H9 (cell line): Measurements from ENCODE around the gene RTTN. TPM values are rescaled to one million over a fixed set of nuclear protein-coding genes. Genes with fewer than 3 reads are reported as not detected.
A peak's percentile ranks its signal among the peaks of the same experiment; 100 is the strongest.

ENCODE experiments used
- DNase-seq: peaks from one replicate; pipeline ENCODE4 v3.0.0-alpha.2; 2017
- H2AFZ ChIP-seq: one replicate; pipeline ENCODE4 v1.6.1; 2013; ENCODE audit warnings: mild to moderate bottlenecking, low read length, control low read depth, moderate library complexity
- H2AK5ac ChIP-seq: 2 replicates; pipeline ENCODE4 v1.6.1; 2013; ENCODE audit warnings: low read length, control low read depth, mixed read lengths; ENCODE audit not compliant: insufficient read length
- H2BK120ac ChIP-seq: one replicate; pipeline ENCODE4 v1.6.1; 2013; ENCODE audit warnings: low read depth, mild to moderate bottlenecking, low read length, control low read depth, inconsistent platforms; ENCODE audit not compliant: poor library complexity, severe bottlenecking
- H2BK12ac ChIP-seq: 2 replicates; pipeline ENCODE4 v1.6.1; 2013; ENCODE audit warnings: low read length, control low read depth, mixed read lengths, low read depth; ENCODE audit not compliant: insufficient read length
- H2BK15ac ChIP-seq: 2 replicates; pipeline ENCODE4 v1.6.1; 2013; ENCODE audit warnings: low read depth, low read length, control low read depth
- H2BK20ac ChIP-seq: one replicate; pipeline ENCODE4 v1.6.1; 2013; ENCODE audit warnings: low read depth, mild to moderate bottlenecking, low read length, control low read depth, inconsistent platforms; ENCODE audit not compliant: poor library complexity, severe bottlenecking
- H2BK5ac ChIP-seq: 2 replicates; pipeline ENCODE4 v1.6.1; 2013; ENCODE audit warnings: low read length, control low read depth, mixed read lengths; ENCODE audit not compliant: insufficient read length
- H3K14ac ChIP-seq: 2 replicates; pipeline ENCODE4 v1.6.1; 2013; ENCODE audit warnings: low read length, control low read depth; ENCODE audit not compliant: insufficient read depth
- H3K18ac ChIP-seq: 2 replicates; pipeline ENCODE4 v1.6.1; 2013; ENCODE audit warnings: low read depth, mild to moderate bottlenecking, mixed read lengths, low read length, control low read depth; ENCODE audit not compliant: insufficient read length
- H3K23ac ChIP-seq: 2 replicates; pipeline ENCODE4 v1.6.1; 2013; ENCODE audit warnings: low read length, control low read depth, mixed read lengths, low read depth; ENCODE audit not compliant: insufficient read length
- H3K23me2 ChIP-seq: 2 replicates; pipeline ENCODE4 v1.6.1; 2013; ENCODE audit warnings: low read depth, mild to moderate bottlenecking, mixed read lengths, low read length, control low read depth; ENCODE audit not compliant: insufficient read length, poor library complexity, severe bottlenecking
- H3K27ac ChIP-seq: 2 replicates; pipeline ENCODE4 v1.5.1; 2013; ENCODE audit warnings: low read length, control low read depth, mixed read lengths, low read depth; ENCODE audit not compliant: insufficient read length
- H3K27me3 ChIP-seq: 2 replicates; pipeline ENCODE4 v1.6.1; 2013; ENCODE audit warnings: low read length, control low read depth, inconsistent platforms; ENCODE audit not compliant: insufficient read depth
- H3K4ac ChIP-seq: 2 replicates; pipeline ENCODE4 v1.6.1; 2013; ENCODE audit warnings: low read depth, mild to moderate bottlenecking, control low read depth, inconsistent platforms, low read length, moderate library complexity
- H3K4me1 ChIP-seq: 2 replicates; pipeline ENCODE4 v1.6.1; 2013; ENCODE audit warnings: low read length, control low read depth, inconsistent platforms; ENCODE audit not compliant: insufficient read depth
- H3K4me2 ChIP-seq: 2 replicates; pipeline ENCODE4 v1.6.1; 2013; ENCODE audit warnings: low read length, control low read depth, mixed read lengths; ENCODE audit not compliant: insufficient read length, insufficient read depth
- H3K56ac ChIP-seq: 2 replicates; pipeline ENCODE4 v1.6.1; 2013; ENCODE audit warnings: low read depth, mild to moderate bottlenecking, mixed read lengths, low read length, control low read depth; ENCODE audit not compliant: insufficient read length
- H3K79me1 ChIP-seq: 2 replicates; pipeline ENCODE4 v1.6.1; 2013; ENCODE audit warnings: low read depth, mild to moderate bottlenecking, moderate library complexity, low read length, control low read depth, inconsistent platforms; ENCODE audit not compliant: insufficient read depth, poor library complexity, severe bottlenecking
- H3K79me2 ChIP-seq: 2 replicates; pipeline ENCODE4 v1.6.1; 2013; ENCODE audit warnings: low read length, control low read depth, inconsistent platforms; ENCODE audit not compliant: insufficient read depth
- H3K9ac ChIP-seq: 2 replicates; pipeline ENCODE4 v1.6.1; 2013; ENCODE audit warnings: low read length, control low read depth, mixed read lengths; ENCODE audit not compliant: insufficient read length; ENCODE audit errors: extremely low read depth
- H3K9me3 ChIP-seq: one replicate; pipeline ENCODE4 v1.6.1; 2013; ENCODE audit warnings: low read depth, low read length, inconsistent platforms; ENCODE audit not compliant: control insufficient read depth
- H3T11ph ChIP-seq: one replicate; pipeline ENCODE4 v1.6.1; 2013; ENCODE audit warnings: mild to moderate bottlenecking, low read length, control low read depth, inconsistent platforms
- H4K20me1 ChIP-seq: one replicate; pipeline ENCODE4 v1.6.1; 2013; ENCODE audit not compliant: control insufficient read depth, insufficient read length, insufficient read depth
- H4K5ac ChIP-seq: 2 replicates; pipeline ENCODE4 v1.6.1; 2013; ENCODE audit warnings: low read depth, mild to moderate bottlenecking, mixed read lengths, low read length, control low read depth; ENCODE audit not compliant: insufficient read length
- H4K8ac ChIP-seq: replicated peaks from 2 replicates; pipeline ENCODE4 v1.6.1; 2013; ENCODE audit warnings: low read length, control low read depth, mixed read lengths, low read depth; ENCODE audit not compliant: insufficient read length
- H4K91ac ChIP-seq: 2 replicates; pipeline ENCODE4 v1.6.1; 2013; ENCODE audit warnings: low read depth, mild to moderate bottlenecking, moderate library complexity, mixed read lengths, low read length, control low read depth; ENCODE audit not compliant: insufficient read length
- H3K27ac Mint-ChIP-seq, 3 experiments: 2 replicates in 2 of 3; 3 replicates in 1 of 3; pipeline ENCODE4 v1.8.0; 2020 to 2021; ENCODE audit warnings: mixed read lengths in 3 of 3, mild to moderate bottlenecking in 1 of 3, moderate library complexity in 1 of 3
- H3K27me3 Mint-ChIP-seq: 2 replicates; pipeline ENCODE4 v1.8.0; 2021; ENCODE audit warnings: low read depth, mild to moderate bottlenecking, moderate library complexity, mixed read lengths
- H3K36me3 Mint-ChIP-seq, 3 experiments: 2 replicates in 2 of 3; 3 replicates in 1 of 3; pipeline ENCODE4 v1.8.0; 2020 to 2021; ENCODE audit warnings: low read depth in 3 of 3, mixed read lengths in 3 of 3; ENCODE audit not compliant: insufficient read depth in 1 of 3
- H3K4me1 Mint-ChIP-seq, 2 experiments: 2 replicates each; pipeline ENCODE4 v1.8.0; 2020; ENCODE audit warnings: mixed read lengths in 2 of 2
- H3K4me3 Mint-ChIP-seq, 2 experiments: 2 replicates in 1 of 2; 3 replicates in 1 of 2; pipeline ENCODE4 v1.8.0; 2020 to 2021; ENCODE audit warnings: mild to moderate bottlenecking in 2 of 2, mixed read lengths in 2 of 2, moderate library complexity in 1 of 2
- H3K9me3 Mint-ChIP-seq, 2 experiments: 2 replicates in 1 of 2; 3 replicates in 1 of 2; pipeline ENCODE4 v1.8.0; 2020; ENCODE audit warnings: mild to moderate bottlenecking in 2 of 2, mixed read lengths in 2 of 2, moderate library complexity in 1 of 2
- WGBS: extraction: QIAGEN DNeasy Blood & Tissue Kit; methylation state at CpG from one replicate; pipeline ENCODE4 v1.1.7; 2013; ENCODE audit warnings: missing lambda C conversion rate, low lambda C conversion rate, mixed read lengths; ENCODE audit not compliant: insufficient read length; ENCODE audit errors: extremely low coverage; 5-methylcytosine and 5-hydroxymethylcytosine counted together
- total RNA-seq: library from RNA; stranded (reverse); gene quantifications from 2 replicates; pipeline ENCODE4 v1.2.1, GENCODE V29; 2021
- TF ChIP-seq, protein P1 (sequence below): fragments of 200-600 bp; sonication (generic); conservative IDR thresholded peaks from 3 replicates; pipeline ENCODE4 v1.8.0; 2021; ENCODE audit warnings: antibody characterized with exemption, mild to moderate bottlenecking

The RTTN gene
- total RNA-seq, 1 experiment from 2014 or later: 17.6 TPM

DNA sequence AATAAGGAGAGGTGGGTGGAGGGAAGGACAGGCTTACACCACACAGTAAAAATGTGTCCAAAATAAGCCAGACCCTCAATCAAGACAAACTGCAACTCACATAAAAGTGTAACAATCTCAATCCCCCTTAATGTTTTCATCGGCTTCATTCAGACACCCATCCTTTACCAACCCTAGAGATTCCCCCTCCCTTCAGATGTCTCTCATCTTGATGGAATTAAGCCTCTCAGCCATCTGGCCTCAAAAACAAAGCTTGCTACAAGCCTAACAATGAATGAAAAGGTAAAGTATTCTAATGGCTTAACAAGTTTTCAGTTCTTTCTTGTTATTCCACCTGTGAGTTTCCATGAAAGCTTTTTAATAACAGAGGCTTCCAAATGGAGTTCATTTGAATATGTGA, 5.2 kb downstream of the RTTN start:
- Histone ChIP-seq H3K79me2 (peaks cover 2% of the 10 kb centered on the region), H2BK20ac (no peak overlapping the region), H3K27me3 (no peaks in the 10 kb centered on the region), H2AFZ (no peak overlapping the region), H2BK120ac (no peak overlapping the region), H3T11ph (no peak overlapping the region), H3K9me3 (no peaks in the 10 kb centered on the region), H3K23me2 (peaks cover 3% of the 10 kb centered on the region), H2BK15ac (no peak overlapping the region), H3K4ac (no peak overlapping the region), H3K56ac (no peak overlapping the region), H3K18ac (no peak overlapping the region), H4K20me1 (no peaks in the 10 kb centered on the region), H2BK12ac (no peak overlapping the region), H3K4me2 (no peak overlapping the region), H3K23ac (no peak overlapping the region), H3K14ac (no peak overlapping the region), H4K91ac (no peak overlapping the region), H3K79me1 (no peaks in the 10 kb centered on the region), H4K8ac (no peak overlapping the region), H4K5ac (no peak overlapping the region), H2AK5ac (no peak overlapping the region), H3K27ac (no peak overlapping the region), H2BK5ac (no peak overlapping the region), H3K4me1 (no peaks in the 10 kb centered on the region), H3K9ac (no peak overlapping the region)
- Mint-ChIP-seq H3K4me3 (no peak overlapping the region), H3K36me3 (peaks cover 4 to 52% (median 40%) of the 10 kb centered on the region in 3 experiments; a peak in 6 of 7 replicates), H3K4me1 (peaks cover 5 to 12% of the 10 kb centered on the region in 2 experiments), H3K9me3 (no peaks in the 10 kb centered on the region), H3K27ac (peak overlapping the region in 1 of 3 experiments; percentile 36; a peak in 1 of 7 replicates), H3K27me3 (no peaks in the 10 kb centered on the region)
- no CpG with 5 or more reads among the region's 1 CpG for WGBS
- TF ChIP-seq, protein P1, sequence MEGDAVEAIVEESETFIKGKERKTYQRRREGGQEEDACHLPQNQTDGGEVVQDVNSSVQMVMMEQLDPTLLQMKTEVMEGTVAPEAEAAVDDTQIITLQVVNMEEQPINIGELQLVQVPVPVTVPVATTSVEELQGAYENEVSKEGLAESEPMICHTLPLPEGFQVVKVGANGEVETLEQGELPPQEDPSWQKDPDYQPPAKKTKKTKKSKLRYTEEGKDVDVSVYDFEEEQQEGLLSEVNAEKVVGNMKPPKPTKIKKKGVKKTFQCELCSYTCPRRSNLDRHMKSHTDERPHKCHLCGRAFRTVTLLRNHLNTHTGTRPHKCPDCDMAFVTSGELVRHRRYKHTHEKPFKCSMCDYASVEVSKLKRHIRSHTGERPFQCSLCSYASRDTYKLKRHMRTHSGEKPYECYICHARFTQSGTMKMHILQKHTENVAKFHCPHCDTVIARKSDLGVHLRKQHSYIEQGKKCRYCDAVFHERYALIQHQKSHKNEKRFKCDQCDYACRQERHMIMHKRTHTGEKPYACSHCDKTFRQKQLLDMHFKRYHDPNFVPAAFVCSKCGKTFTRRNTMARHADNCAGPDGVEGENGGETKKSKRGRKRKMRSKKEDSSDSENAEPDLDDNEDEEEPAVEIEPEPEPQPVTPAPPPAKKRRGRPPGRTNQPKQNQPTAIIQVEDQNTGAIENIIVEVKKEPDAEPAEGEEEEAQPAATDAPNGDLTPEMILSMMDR: no peak
- no peak for DNase-seq
